Activated T-cell treated with anti-CD3 and anti-CD28 coated beads, Interleukin-2, amount 50 U/mL, for 1 hour (primary cell): ENCODE data around the gene ARMC6.
A peak's percentile ranks its signal among the peaks of the same experiment; 100 is the strongest.

Experiments
- DNase-seq: peaks from one replicate; pipeline ENCODE4 v3.0.0-alpha.2; 2020

The ARMC6 gene

GRCh38 chr19:19033426-19034203, at the start of gene ARMC6, which contains the start of gene SUGP2:
TSS of gene ARMC6 (plus strand) at chr19:19033603. CDS start at chr19:19034210, 607 bp downstream.
TSS of gene SUGP2 (minus strand) at chr19:19033517. CDS start at chr19:19031071, 2,446 bp downstream.
- peak; percentile 94 for DNase-seq

GRCh38 chr19:18984251-18984650, 49.2 kb upstream of the ARMC6 start:
- DNase-seq: no peak

GRCh38 chr19:18985257-18985656, 48.1 kb upstream of the ARMC6 start:
- no peak for DNase-seq

GRCh38 chr19:18987456-18987855, 45.9 kb upstream of the ARMC6 start:
- DNase-seq: no peak

- DNase-seq: no peak
Observed at GRCh38 chr19:18989316-18989715, 44.1 kb upstream of the ARMC6 start.

GRCh38 chr19:18990128-18990708, 43.2 kb upstream of the ARMC6 start:
- no peak for DNase-seq

- DNase-seq: no peak
Observed at GRCh38 chr19:18991006-18991405, 42.4 kb upstream of the ARMC6 start.

GRCh38 chr19:18991468-18991867, 41.9 kb upstream of the ARMC6 start:
- DNase-seq: no peak

GRCh38 chr19:18992696-18993095, 40.7 kb upstream of the ARMC6 start:
- no peak for DNase-seq

- no peak for DNase-seq
Observed at GRCh38 chr19:18993115-18993514, 40.3 kb upstream of the ARMC6 start.

- no peak for DNase-seq
Observed at GRCh38 chr19:18995804-18996241, 37.6 kb upstream of the ARMC6 start.

GRCh38 chr19:18996351-18996750, 37.1 kb upstream of the ARMC6 start:
- DNase-seq: no peak

GRCh38 chr19:18996796-18997394, 36.5 kb upstream of the ARMC6 start:
- DNase-seq: no peak

- DNase-seq: no peak
Observed at GRCh38 chr19:18998276-18998675, 35.1 kb upstream of the ARMC6 start.

GRCh38 chr19:18999016-18999758, 34.2 kb upstream of the ARMC6 start:
- DNase-seq: no peak

- DNase-seq: no peak
Observed at GRCh38 chr19:18999896-19000620, 33.3 kb upstream of the ARMC6 start.

GRCh38 chr19:19004144-19004543, 29.3 kb upstream of the ARMC6 start:
- no peak for DNase-seq

GRCh38 chr19:19006213-19006612, 27.2 kb upstream of the ARMC6 start:
- DNase-seq: no peak

GRCh38 chr19:19009951-19010350, 23.5 kb upstream of the ARMC6 start:
- DNase-seq: no peak

GRCh38 chr19:19010551-19010950, 22.9 kb upstream of the ARMC6 start:
- DNase-seq: no peak

GRCh38 chr19:19021115-19021514, 12.3 kb upstream of the ARMC6 start:
- DNase-seq: no peak

- no peak for DNase-seq
Observed at GRCh38 chr19:19022380-19022961, 10.9 kb upstream of the ARMC6 start.
